Measurements from ENCODE around the gene TSPAN7.

GRCh38 chrX:38660395-38661102, 99.2 kb downstream of the TSPAN7 start:
- TF ChIP-seq POLR2A (IDR thresholded peaks at IDR 0.05; ENCODE audit: low read length) (no peak), GATA1 (IDR thresholded peaks at IDR 0.05; ENCODE audit: low read depth, low read length) (no peak)
